Activated CD4-positive, alpha-beta T cell treated with anti-CD3 and anti-CD28 coated beads for 4 hours (primary cell): ENCODE measurements around the gene KDM5A.

Experiments
- DNase-seq, 2 donors: peaks; one replicate each; pipeline ENCODE4 v3.0.0-alpha.2; 2020

The KDM5A gene

GRCh38 chr12:271161-271560 is 118.0 kb downstream of the KDM5A start:
- no peak for DNase-seq

DNA sequence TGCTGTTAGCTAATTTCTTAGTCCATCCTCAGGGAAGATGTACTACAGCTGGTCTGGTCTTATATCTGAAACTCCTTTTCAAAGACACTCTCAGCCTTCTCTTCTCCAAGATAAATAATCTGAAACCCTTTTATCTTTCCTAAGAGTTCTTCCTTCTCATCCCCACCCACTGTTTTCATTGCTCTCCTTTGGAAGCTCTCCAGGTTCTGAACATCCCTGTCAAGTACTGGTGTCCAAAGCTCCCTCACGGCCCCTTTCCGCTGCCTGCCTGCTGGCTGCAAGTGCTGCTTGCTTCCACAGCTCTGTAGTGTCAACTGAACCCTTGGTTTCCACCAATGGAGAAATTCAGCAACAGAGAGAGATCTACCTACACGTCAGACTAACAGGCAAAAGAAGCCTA is 119.9 kb downstream of the KDM5A start:
- no peak for DNase-seq

DNA sequence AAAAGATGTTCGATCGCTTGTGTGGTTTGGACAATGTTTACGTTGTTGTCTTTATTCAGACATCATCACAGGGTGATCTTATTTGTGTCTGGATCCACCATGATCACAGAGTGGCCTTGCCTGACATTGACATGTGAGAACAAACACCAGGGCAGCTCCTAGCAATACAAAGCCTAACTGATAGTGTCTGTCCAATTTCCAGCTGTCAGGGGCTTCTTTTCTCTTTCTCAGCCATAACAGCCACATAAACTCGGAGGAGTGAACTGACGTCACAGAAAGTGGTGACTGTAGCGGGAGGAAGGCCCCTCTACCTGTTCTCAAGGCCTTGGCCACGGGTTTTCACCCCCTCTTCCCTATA is 120.7 kb downstream of the KDM5A start:
- DNase-seq: no peak

GRCh38 chr12:267581-268482 is 121.3 kb downstream of the KDM5A start:
- DNase-seq: no peak

DNA sequence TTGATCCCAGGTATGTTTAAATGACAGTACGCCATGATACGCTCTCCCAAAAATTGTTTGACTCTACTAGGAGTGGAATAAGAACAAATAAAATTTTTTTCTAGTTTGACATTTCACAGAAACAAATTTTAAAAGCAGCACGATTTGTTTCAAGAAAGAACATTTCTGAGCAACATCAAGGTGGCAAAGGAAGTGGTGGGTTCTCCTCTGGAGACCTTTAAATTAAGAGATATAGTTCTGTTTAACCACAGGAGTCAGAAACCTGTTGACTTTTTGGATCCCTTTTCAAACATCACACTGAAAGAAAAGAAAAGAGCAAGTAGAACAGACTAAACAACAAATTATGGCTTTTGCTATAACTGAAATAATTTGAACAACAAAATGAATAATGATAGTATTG is 124.0 kb downstream of the KDM5A start:
- DNase-seq: no peak

- DNase-seq: no peak
Observed at GRCh38 chr12:264269-264668, 124.9 kb downstream of the KDM5A start.

DNA sequence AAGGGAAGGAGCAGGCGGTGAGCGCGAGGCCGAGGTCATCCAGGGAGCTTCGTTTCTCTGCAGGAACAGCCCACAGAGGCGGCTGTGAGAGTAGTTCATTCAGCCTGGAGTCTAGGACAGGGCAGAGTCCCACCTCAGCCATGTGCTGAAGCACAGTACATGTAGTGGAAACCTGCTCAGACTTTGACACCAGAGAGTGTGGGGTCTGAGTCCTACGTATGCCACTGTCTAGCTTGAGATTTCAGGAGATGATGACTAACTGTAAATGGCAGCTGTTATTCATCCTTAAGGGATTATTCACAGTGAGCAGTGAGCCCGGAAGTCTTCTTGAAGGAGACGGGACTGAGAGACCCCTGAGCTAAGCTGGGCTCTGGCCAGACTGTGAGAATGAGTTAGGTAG is 125.5 kb downstream of the KDM5A start:
- no peak for DNase-seq

DNA sequence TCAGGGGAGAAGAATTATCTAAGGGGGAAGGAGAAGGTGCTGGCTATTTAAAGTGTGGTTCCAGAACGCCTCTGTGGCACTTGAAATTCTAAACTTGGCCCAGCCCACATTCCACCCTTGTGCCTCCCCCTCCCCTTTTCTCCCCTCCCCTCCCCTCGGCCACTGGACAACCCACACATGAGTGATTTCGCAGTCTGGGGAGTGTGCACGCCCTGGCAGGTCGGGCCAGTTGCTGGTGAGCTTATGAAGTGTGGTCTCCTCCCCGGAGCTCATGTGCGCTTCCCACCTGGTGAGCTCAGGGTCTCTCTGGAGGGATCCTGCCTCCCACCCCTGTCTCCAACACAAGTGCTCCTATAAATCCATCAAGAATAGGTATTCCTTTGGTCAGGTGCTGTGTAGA is 126.3 kb downstream of the KDM5A start, which contains the start of gene SLC6A13:
Gene SLC6A13 (minus strand): TSS at position 20 of the 400 bp plus-strand sequence. CDS start 2,784 bp downstream, outside the sequence.
- DNase-seq: no peak

DNA sequence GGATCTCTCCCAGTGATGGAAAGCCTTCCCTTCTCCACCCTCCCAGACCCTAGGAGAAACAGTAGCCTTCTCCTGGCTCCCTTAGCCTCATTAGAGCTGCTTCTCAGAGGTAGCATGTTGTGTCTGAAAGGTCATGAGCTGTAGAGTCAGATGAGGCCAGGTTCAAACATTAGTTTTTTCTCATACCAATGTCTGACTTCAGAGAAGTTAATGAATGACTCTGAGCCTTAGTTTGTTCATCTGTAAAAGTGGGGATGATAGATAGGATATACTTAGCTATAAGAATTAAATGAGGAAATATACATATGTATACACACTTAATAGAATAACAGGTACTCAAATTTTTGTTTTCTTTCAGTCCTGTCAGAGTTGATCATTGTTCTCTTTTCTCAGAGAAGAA is 127.0 kb downstream of the KDM5A start:
- no peak for DNase-seq

- no peak for DNase-seq
Observed at GRCh38 chr12:257521-258321, 131.4 kb downstream of the KDM5A start.

DNA sequence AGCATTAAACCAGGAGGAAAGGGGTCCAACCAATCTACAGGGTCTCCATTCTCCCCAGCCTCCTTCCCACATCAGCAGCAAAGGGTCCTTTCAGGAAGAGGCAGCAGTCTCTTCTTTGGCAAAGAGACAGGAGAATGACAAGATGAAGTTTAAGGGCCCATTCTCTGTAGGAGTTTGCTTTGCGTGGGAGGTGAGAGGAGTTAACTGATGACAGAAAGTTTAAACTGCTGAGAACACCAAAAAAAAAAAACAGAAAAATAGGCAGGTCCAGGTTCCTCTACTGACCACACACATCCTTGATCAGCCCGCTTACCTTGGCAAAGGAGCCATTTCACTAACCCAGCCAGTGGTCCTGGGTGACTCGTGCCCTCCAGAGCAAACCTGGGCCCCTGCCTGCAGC is 132.2 kb downstream of the KDM5A start:
- DNase-seq: no peak

DNA sequence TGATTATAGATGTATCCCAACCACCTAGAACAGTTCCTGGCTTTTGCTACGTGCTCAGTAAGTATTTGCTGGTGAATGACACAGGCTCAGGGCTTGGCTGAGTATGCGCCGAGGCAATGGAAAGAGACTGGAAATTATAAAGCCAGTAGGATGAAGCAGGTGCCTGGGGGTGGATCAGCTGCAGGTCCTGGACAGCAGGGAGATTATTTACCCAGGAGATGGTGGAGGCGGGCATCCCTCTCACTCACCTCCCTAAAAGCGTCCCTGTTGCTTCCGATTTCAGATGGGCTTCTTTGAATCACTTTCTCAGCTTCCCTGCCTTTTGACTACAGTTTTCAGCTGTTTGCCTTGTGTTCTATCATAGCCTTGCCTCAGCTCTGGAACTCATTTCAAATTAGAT is 132.9 kb downstream of the KDM5A start:
- DNase-seq: no peak

- DNase-seq: no peak
Observed at GRCh38 chr12:254912-255311, 134.2 kb downstream of the KDM5A start.

- DNase-seq: no peak
Observed at GRCh38 chr12:254039-254438, 135.1 kb downstream of the KDM5A start.

- no peak for DNase-seq
Observed at GRCh38 chr12:253116-253831, 135.8 kb downstream of the KDM5A start.

DNA sequence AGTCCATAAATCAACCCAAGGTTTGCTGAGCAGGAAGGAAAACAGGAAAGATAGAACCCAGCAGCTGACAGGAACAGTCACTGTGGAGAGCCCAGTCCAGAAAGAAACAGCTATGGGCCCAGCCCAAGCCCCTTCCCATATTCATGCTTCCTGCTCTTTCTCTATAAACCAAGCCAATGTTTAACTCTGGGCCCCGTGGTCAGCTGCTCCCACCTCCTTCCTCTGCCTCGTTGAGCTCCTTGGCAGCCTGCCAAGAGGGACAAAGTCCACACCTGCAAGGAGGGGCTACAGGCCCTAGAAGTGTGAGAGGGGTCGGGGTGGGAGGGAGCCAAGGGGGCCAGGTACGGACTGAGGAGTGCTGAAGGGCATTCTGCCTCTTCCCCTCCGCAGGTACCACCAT is 136.5 kb downstream of the KDM5A start:
- no peak for DNase-seq

DNA sequence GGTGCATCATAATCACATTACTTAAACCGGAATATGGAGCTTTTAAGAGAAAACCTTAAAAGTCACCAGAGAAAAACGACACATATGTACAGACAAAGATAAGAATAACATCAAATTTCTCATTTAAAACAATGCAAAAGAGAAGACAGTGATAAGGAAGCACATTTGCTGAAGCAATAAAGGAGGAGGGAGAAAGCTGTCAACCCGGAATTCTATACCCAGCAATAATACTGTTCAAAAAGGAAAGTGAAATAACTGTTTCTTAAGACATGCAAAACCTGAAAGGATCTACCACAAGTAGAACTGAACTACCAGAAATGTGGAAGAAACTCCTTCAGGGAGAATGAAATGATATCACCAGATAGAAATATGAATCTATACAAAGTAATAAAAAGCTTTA is 141.8 kb downstream of the KDM5A start:
- DNase-seq: no peak

DNA sequence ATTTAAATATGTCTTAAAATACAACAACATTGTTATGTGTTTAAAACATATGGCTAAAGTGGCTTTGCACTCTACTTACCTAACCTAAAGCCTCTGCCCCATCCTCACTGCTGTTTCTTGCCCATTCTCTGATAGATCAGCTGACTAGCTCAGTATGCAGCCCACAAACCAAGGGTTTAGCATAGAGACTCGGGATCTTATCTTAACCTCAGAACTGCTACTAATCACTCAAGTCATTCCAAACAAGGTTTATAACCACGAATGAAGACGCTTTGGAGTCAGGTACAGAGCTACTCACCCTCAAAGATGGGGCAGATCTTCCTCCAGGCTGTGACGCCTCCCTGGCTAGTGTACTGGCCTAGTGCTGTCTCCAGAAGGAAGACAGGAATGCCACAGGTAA is 145.7 kb downstream of the KDM5A start:
- DNase-seq: no peak

- DNase-seq: no peak
Observed at GRCh38 chr12:242496-242895, 146.6 kb downstream of the KDM5A start.

GRCh38 chr12:241266-241665 is 147.9 kb downstream of the KDM5A start:
- DNase-seq: no peak

DNA sequence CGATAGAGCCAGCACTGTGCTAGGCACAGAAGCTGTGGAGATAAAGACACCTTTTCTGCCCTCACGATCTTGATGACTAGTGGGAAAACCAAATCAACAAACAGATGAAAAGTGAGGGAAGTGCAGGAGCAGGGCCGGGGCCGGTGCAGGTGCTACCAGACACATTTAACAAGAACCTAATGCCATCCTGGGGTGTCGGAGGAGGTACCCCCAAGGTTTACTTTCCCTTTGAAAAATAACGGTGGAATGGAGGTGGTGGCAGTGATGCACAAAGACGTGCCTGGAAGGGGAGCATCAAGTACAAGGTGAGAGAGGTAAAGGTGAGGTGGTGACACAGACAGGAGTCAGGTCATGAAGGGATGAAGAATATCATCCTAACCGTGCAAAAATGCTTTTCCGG is 148.6 kb downstream of the KDM5A start:
- DNase-seq: no peak

- DNase-seq: no peak
Observed at GRCh38 chr12:238736-239398, 150.3 kb downstream of the KDM5A start.

GRCh38 chr12:238116-238515 is 151.0 kb downstream of the KDM5A start:
- DNase-seq: no peak
